Stimulated activated CD4-positive, alpha-beta T cell treated with anti-CD3 and anti-CD28 coated beads, TNF-alpha, amount 100 ng/mL, for 1 hour (primary cell): ENCODE measurements around the gene ETS1.

Source experiments
- DNase-seq, 3 donors: peaks; one replicate each; pipeline ENCODE4 v3.0.0-alpha.2; 2020; ENCODE audit warnings: low read depth in 3 of 3, low spot score in 1 of 3

ETS1 gene

GRCh38 chr11:128595775-128596174 is 8.4 kb upstream of the ETS1 start:
- no peak for DNase-seq

- DNase-seq: no peak
Observed at GRCh38 chr11:128595221-128595620, 7.9 kb upstream of the ETS1 start.

- no peak for DNase-seq
Observed at GRCh38 chr11:128594226-128594625, 6.9 kb upstream of the ETS1 start.

DNA sequence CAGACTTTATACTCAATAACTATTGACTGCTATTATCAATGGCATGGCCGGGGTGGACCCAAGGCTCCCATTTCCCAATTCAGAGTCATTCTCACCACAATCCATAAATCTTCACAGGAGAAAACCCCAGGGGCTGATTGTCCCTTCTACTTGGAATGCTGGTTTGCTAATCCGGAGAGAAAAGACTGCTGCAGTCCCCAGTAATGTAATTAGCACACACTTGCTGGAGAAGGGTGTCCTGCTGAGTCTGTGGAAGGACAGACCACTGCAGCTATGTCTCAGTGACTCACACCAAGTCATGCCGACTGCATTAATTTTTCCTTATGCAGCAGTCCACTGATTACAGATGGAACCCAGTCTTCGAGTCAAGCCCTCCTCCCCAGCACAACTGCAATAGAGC is 5.9 kb upstream of the ETS1 start:
- no peak for DNase-seq

DNA sequence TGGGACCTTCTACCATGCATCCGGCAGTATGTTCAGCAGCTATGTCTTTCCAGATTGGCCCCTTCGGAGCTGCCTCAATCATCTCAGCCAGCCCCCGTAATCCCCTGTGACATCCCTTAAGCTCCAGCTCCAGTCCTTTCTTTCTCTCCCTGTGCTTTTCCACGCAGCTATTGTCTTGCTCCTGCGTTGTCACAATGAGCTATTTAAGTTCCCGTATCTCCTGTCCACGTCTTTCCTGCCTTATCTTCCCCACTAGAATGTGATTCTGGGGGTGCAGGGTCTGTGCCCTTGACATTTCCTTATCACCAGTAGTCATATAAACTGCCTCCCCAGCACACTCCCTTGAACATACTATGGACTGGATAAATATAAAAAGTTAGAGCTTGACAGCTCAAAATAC is 5.1 kb upstream of the ETS1 start:
- no peak for DNase-seq

DNA sequence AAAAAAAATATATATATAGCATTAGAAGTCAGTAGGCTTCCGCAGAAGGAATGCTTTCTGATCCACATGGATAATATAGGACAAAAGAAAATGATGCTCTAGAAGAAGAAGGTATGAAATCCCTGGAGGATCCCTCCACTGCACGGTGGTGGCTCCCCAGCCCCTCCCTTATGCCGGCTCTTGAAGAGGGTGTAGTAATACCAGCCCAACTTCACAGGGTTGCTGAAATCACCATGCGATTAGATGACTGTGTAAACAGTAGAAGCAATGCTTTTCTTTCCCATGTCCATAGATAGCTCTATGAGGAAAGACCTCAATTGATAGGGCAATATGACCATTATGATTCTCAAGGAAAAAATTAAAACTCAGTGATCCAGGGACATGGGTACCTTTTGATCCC is 3.2 kb upstream of the ETS1 start:
- no peak for DNase-seq

GRCh38 chr11:128589998-128590397 is 2.6 kb upstream of the ETS1 start:
- no peak for DNase-seq

DNA sequence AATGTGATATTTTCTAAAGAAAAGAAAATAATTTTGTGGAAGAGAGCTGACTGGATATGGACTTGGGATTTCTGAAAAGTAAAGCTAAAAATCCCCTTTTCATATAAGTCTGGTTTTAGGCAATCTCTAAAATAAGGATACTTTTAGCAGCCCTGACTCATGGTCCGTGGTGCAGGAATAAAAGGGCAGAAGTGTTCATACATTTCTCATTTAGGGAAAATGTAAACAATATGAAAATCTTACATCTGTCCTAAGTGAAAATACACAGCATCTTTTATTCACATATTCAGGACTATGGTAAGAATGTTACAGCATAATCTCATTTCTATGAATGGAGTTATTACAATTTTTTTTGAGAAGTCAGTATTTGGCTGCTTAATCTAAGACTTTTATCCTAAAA is 735 bp upstream of the ETS1 start:
- no peak for DNase-seq

DNA sequence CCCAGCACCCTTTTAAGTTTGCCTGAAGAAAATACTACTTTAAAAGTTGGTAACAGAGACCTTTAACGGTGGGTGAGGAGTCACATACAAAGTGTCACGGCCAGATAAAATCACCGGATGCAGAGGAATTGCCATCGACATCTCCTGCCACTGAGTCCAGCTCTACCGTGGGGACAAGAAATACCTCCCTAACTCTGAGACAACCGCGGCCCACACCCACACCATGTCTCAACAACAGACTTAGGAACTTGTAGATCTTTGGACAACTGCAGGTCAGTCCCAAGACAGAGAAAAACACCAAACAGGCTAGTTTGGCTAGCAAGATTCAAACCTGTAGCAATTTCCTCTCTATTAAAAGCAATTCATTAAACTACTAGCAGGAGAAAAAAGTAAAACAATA is 669 bp downstream of the ETS1 start:
- no peak for DNase-seq

GRCh38 chr11:128585498-128586238 is 1.7 kb downstream of the ETS1 start:
- DNase-seq: no peak

GRCh38 chr11:128584253-128584652 is 3.1 kb downstream of the ETS1 start:
- DNase-seq: no peak

DNA sequence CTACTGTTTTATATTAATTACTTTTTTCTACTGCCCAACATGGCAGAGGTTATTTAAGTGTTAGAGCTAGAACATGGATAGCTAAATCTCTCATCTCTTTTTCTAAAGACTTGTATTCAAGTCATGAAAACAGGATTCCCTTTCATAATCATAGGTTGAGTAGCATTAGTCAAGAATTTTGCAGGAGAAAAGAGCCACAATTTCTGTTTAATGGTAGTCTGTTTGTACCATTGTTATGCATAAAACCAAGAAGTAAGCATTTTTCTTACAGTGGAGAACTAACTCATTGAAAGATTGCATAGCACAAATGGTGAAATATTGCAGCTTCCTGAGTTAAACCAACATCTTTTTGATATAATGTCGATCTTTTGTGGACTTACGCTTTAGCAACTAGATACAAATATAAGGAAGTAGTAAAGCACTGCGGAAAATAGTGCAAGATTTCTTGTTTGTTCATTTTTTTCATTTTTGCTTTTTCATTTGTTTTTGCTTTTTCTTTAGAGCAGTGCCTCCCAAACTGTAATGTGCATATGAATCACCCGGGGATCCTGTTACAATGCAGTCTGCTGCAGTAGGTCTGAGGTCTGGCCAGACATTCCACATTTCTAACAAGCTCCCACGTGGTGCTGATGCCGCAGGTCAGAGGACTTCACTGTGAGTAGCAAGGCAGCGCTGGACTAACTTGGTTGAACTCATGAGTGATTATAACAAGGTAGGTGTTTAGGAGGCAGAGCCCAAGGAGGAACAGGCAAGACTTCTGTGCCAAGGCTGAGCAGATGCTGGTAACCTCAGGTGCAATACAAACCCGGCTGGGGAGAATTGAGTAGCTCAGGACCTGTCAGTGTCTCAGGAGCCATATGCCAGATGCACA is 4.6 kb downstream of the ETS1 start:
- no peak for DNase-seq

GRCh38 chr11:128581561-128582272 is 5.6 kb downstream of the ETS1 start:
- no peak for DNase-seq

DNA sequence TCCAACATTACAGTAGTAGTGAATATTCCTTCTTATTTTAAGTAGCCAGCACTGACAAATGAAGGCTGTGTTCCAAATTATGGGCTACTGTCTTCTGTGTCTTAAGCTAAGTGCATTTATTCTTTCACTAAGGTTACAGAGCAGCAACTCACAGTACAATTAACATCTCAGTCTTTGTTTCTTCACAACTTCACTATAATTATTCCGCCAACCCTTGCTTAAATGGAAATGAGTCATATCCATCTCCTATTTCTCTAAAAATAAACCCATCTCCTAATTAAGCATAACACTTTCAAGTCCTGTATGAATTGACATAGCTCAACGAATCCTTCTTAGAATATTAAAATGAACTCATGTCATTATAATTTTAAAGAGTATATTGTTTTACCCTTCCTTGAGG is 6.7 kb downstream of the ETS1 start:
- no peak for DNase-seq

DNA sequence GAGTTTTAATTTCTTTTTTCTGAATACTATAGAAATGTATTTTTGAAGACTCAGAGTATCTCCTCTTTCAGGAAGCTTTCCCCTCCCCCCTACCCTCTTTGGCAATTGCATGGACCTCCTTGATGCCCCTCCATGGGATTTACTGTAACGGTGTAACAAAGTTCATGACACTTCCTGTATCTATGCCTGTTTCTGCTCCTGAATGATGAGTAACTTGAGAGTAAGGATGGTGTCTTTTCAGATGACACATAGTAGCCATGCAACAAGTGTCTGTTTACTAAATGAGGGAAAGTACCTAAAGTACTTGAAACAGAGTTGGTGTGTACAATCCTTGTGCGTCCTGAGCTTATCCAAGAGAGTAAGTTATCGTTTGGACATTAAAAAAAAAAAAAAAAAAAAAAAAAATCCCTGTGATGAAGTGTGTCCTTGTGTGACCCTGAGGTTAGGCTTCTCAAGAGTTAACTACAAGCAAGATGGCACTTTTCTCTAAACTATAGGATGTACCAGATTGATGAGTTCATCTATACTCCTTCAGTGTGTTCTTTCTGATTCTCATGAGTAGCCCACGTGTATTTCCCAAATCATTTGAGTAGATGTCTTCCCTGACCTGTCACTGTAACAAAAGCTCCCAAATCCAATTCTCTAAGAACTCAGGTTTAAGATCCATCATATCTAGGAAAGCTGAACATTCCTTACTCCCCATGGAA is 7.4 kb downstream of the ETS1 start:
- DNase-seq: no peak

GRCh38 chr11:128576555-128576954 is 10.8 kb downstream of the ETS1 start:
- DNase-seq: no peak

DNA sequence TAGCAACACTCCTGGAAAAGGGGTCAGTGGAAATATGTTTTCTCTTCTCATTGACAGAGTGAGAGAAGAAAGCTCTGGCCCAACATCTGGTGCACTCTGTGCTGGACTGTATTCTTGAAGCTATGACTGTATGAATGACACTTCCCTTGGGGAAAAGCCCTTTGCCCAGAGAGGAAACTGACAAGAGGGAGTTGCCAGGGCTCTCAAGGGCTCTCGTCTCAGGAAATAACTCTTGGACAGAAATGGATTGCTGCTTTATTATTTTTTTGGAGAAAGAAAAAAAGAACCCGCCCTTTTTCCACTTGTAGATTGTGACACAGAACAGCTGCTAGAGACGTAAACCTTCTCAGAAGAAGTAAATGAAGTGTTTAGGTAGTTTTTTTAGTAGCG is 11.4 kb downstream of the ETS1 start:
- no peak for DNase-seq

- no peak for DNase-seq
Observed at GRCh38 chr11:128575174-128575960, 12.0 kb downstream of the ETS1 start.

DNA sequence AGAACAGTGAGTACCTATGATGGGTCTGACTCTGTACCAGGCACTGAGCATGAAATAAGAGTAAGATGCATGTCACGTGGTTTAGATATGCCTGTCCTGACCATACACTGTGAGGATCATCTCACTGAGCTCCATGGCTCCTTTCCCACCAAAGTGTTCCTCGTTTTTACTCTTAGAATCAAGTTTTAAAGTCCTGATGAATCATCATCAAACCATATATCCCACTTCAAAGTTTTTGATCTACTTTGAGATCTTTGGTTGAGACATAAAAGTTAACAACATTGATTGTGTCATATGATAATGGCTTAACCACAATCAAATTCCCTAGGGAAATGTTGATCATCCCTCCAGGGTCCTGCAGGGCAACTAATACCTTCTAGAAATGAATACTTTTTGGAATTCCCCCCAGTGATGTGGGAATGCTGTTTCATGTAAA is 12.8 kb downstream of the ETS1 start:
- no peak for DNase-seq

DNA sequence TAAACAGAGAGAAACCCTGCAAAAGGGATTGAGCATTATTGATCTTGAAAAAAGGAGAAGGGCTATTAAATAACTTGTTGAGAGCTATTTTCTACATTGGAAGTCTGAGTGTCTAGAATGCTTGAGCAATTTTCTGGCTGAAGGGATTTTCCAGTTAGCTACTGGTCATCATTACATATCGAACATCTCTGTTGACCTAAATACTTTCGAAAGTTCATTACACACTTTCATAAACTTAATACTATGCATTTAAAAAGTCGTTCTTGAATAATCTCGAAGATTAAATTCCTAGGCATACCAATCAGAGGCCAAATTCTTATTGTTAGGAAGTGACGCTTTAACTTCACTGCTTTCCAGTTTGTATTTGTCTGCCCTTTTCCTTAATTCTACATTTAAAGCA is 13.7 kb downstream of the ETS1 start:
- DNase-seq: no peak

DNA sequence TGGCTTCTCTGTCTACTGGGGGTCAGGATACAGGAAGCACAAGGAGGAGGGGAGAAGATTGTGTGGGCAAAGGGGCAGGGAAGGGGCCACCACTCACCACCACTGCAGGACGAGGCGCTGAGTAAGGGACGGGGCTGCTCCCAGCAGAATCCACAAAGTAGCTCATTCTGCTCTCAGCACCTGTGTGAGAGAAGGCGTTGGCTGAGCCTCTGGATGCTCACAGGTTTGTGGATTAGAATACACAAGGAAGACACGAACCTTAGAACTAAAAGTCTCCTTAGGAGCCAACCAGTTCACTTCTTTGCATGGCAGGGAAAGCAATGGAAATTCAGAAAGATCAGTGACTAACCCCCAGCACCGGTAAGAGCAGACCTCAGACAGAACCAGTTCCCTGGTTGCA is 14.4 kb downstream of the ETS1 start:
- no peak for DNase-seq
